Effector CD8-positive, alpha-beta T cell (primary cell): Measurements from ENCODE around the gene MAML3.

ENCODE experiments used
- DNase-seq: peaks from one replicate; lab custom pipeline; 2025; lab: John Stamatoyannopoulos, UW

The MAML3 gene

DNA sequence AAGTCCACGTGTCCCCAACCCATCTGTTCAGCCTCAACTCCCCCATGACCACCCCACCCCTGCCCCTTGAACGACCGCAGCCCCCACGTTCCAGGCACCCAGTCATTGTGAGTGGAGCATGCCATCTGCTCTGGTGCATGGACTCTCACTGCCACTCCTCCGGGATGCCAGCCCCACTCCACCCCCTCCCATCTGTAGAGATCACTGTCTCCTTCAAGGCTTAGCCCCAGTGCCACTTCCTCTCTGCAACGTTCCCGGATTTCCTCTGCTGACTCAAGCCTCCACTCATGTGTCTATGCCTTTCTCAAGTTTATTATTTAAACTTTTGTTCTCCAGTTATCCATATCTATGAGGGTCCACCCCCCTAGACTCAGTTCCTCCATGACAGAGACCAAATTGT, 54.0 kb downstream of the MAML3 start:
- DNase-seq = no peak

DNA sequence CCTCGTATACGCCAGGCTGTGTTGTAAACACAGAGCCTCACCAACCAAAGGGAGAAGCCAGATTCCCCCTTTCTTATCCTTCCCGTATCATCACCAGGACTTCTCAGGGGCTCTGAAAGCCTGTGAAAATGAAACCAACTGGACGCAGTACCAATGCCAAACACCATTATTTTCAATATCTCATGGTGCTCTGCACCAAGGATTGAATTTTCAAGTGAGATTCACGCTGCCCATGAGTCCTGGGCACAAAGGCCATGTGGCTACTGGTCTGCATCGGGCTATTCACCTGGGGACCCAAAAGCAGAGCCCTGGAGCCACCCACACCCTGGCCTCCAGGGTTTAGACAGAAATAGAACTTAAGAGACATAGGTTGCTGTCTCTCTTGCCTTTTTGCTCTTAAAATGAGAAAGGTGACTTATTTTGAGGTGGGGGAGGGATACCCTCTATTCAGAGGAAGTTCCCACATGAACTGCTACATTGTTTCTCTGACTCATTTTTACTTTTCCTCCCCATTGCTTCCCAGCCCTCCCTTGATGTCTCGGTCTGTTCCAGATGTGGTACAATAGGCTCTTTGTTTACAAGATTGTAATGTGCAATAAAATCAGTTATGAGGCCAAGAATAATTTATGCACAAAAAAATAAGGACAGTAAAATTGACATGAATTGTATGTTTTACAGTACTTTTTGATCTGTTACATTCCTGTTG, 55.4 kb downstream of the MAML3 start:
- DNase-seq = no peak

DNA sequence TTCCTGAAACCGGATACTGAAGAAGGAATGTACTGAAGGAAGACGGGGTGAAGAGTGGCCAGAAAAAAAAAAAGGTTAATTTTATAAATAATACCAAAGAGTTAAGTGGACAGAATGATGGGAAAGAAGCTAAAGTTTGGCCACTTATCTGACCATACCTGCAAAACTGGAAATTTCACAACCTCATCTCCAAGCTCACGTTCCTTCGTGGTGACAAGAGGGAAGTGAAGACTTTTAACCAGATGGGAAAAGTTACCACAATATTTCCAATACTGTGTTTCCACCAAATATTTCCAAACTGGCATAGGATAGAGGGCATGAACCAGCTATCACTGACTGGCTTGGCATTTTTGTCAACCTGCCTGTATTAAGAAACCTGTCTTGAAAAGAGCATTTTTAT, 56.4 kb downstream of the MAML3 start:
- DNase-seq = no peak

DNA sequence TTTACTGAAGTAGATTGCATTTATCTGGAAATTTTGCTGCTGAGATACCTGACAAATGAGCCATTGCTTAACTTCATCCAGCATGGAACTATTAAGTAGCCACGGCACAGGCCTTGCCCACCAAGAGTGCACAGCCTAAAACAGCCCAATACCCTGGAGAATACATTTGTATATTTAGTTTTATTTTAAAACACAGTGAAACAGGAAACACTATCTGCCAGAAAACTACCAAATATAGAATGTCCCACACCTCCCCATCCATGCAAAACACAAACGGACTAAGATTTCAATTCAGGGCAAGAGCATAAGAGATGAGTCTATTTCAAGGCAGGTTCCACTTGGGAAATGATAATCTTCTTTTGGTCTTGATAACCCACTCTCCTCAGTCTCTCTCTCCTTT, 57.1 kb downstream of the MAML3 start:
- DNase-seq = no peak

DNA sequence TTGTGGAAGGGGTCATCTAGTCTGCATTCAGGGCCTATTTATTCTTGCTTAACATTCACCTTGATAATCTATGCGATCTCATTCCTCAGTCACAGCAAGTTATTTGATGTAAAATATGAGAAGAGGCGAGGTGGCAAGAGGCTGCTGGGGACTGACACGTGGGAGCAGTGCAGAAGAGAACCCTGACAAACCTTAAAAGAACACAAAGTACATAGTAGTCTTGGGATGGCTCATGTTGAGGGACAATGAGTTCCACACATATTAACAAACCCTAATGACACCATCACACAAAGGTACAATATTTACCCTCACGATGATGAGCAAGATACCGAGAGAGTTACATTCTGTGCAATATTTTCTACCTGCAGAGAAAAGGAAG, 57.5 kb downstream of the MAML3 start:
- DNase-seq = no peak

DNA sequence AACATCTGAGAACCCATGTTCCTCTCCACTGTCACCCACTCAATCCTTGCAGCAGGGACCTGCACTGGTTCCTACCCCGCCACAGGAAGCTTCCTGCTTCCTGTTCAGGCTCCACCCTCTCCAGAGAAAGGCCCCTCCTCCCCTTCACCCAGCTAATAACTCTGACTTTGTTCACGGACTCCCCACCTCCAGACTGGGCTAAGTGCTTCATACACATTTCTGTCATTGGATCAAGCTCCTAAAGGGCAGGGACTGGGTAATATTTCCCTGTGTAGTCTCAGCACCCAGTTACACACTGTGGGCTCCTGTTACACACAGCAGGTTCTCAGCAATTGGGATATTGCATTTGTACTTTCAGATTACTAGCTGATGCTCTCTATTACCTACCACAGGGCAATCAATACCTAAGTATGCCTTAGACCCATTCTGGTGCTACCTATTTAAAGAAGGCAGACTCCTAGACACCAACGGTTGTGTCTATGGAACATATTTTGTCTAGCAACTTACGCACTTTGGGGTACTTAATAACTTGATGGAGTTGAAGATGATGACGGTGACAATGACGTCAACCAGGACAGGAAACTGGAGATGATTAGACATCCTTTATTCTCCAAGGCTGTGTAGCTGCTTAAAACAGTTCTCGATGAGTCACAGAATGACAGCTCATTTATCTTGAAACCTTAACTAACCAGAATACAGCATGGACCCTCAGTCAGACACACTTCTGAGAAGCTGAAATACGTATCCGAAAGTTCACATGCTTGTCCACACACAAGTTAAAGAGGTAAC, 58.1 kb downstream of the MAML3 start:
- DNase-seq = peak; percentile 20

DNA sequence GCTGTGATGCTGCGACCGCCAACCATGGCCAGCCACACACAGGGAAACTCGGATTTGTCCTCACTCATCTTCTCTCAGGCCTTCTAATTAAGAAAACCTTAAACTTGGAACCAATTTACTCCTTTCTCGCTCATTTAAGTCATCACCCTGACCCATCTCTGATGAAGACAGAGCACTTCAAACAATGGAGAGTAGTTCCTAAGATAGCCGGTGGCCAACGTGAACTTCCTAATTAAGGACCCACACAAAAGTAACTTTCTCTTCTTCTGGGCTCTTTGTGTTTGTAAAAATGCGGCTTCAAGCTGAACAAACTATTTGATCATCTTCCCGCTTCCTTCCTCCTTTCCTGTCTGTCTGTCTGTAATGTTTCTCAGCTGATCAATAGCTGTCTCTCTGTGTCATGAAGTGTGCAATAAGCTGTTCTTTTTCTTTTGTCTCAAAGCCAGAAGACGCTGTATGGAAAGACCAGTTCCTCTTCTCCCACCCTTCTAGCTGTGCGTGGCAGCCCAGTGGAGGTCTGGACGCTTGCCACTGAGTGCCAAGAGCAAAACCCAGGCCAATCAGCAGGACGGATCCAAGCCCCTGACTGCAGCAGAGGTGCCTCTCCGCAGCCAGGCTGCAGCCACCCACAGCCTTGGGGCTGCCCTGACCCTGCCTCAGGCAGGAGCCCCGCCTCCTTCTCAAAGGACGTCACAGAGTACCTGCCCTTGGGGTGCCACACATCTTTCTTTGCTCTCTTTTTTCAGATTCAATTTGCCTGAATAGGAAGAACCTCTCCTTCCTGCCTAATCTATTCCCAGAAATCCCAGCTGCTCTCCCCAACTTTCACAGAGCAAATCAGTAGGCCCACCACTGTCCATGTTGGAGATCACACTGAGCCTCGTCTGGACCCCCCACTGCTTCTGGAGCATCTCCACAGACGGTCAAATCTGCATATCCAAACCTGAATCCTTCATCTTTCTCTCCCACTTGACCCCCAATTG, 59.3 kb downstream of the MAML3 start:
- DNase-seq = peak; percentile 43

DNA sequence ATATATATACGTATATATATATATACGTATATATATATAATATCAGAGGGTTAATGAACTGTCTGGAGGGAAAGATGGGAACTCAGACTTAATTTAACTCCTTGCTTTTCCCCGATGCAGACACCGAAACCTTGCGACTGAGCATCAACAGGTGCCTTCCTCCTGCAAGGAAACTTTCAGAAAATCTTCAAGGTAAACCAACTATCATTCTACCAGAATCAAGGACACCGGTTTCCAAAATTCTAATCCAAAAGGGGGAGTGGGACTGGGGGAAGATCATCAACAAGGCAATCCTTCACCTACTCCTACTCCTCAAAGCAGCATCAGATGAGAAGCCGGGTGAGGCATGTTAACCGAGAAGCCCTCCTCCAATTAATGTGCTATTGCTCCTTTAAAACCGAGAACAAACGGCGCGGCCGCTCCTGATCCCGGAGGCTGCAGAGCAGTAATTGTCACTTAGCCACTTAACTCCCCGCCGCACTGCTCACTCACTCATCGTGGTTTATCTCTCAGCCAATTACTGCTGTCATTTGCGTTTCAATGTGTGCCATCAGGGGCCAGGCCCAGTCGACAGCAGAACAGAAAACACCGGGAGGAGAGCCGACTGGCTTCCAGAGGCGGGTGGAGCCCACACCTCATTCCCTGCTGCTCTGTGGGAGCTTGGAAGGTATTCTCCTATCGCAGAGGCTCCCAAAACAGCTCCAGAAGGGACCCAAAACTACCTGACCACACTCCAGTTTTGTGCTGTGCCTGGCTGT, 61.7 kb downstream of the MAML3 start:
- DNase-seq = no peak

DNA sequence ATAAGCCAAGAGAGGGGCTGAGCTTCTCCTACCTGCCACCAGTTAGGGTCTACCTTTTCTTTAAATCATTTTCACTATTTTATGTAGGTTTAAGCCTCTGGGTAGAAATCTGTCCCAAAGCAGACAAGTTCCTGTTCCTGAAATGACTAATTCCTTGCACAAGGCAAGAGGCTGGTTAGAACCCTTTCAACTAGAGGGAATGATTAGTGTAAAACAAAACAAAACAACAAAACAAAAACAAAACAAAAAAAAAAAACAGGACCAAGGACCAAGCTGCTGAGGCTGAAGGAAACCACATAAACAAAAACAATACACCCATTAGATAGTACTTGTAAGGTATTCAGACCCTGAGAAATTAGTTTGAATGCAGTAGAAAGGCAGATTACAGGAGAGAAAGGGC, 62.7 kb downstream of the MAML3 start:
- no peak for DNase-seq

DNA sequence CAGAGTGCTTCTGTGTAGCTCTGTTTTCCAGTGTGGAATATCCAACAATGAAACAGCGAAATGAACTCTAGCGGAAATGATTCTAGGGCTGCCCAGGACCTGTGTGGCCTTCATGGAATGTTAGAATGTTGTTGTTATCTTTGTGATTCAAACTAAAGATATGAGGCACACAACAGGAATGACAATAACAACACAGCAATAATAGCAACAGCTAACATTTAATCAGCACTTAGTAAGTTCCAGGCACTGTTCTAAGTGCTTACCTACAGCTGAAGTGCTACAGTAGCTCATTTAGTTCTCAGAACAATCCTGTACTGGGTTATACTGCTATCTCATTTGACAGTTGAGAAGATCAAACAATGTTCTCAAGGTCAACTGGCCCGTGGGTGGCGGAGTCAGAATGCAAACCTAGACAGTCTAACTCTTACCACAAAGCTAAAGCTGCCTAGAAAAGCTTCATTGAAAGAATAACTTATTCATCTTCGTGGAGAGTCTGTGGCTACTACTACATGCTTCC, 63.7 kb downstream of the MAML3 start:
- DNase-seq = no peak

DNA sequence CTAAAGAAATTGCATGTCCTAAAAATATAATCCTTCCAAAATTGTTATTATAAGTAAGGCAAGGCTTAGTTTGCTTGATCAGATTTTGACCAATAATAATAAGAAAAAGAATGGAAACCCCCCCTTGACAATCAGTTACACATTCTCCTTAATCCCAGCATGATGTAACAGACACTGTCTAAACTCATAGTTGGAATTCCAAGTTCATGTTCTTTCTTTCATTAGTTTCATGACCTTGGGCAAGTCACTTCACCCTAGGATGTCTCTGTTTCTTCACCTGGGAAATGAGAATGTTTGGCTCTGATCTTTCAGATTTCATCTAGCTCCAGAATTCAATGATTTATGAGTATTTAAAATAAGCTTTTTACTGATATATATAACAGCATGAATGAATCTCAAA, 64.8 kb downstream of the MAML3 start:
- DNase-seq = no peak

DNA sequence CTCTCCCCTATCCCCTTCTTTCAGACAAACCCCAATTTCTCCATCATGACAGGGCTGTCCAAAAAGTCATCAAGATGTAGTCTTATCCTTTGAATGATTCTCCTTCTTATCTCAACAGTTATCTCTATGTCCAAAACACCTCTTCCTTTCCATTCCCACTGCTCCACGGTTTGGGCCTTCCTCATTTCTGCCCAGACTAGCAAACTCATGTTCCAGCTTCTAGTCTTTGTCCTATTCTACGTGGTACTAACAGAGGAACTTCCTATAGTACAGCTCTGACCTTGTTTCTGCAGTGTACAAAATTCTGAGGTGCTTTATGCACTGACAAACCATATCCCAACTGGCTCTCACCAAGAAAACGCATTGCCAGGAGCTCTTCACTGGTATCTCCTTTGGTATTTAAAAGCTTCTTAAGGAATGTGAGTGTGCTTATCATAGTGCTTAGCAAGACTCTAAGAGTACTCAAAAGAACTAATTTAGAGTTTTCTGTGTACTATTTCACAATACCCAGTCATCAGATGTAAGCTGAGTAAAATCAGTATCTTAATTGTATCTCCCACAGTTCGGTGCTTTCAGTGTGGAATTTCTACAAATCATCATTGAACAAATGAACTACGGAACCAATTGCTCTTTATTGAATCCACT, 65.5 kb downstream of the MAML3 start:
- DNase-seq = no peak

DNA sequence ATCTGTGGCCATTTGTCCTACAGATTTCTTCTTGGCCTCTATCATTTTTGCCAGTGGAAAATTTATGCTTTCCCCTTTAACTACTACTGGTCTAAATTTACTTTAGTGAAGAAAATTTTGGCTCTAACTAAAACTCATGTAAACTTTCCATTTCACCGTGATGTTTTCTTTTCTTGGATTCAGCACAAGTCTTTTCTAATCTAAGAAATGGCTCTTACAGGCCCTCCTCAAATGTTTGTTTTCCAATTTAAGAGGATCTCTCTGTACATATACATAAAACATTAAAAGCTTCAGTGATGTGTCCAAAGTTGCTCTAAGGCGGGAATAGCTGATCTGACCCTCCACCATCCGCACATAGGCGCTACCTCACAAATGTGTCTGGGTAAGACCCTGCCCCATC, 68.1 kb downstream of the MAML3 start:
- no peak for DNase-seq

DNA sequence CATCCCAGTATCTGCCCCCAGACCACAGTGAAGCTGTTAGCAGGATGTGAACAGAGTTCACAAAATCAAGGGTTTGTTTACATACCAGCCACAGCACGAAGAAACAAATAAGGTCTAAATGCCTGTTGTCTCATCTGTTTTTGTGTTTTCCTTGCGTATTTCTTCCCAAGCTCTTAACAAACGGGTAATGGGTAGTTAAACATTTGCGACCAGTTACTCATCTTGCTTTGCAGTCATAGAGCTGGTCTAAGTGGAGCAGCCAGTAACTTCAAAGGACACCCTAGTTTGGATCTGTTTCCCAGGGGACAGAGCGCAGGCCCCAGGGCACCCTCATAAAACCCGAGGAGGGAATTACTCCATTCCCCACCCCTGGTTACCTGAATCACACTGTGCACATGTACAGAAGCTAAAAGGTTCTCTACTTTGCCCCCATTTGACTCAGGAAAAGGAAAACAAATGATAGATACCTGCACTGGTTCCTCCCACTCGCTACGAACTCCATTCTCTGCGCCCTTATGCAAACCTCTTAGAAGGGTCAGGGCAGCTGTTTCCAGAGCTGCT, 68.8 kb downstream of the MAML3 start:
- DNase-seq = no peak

DNA sequence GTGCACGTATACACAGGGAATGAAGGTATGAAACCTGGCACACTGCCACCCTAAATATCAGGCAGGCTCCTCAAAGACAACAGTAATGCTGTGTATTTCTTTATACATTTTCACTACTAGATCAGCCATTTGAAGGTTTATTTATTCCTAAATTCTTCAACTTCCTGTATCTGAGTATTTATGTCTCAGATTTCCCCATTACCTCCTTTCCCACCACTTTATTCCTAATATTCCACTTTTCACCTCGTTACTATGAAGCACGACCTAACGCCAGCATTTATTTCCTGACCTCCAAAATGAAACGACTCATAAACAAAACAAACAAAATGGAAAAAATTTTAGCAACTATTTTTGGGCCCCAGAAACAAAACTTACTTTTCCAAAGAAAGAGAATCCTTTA, 69.6 kb downstream of the MAML3 start:
- no peak for DNase-seq

DNA sequence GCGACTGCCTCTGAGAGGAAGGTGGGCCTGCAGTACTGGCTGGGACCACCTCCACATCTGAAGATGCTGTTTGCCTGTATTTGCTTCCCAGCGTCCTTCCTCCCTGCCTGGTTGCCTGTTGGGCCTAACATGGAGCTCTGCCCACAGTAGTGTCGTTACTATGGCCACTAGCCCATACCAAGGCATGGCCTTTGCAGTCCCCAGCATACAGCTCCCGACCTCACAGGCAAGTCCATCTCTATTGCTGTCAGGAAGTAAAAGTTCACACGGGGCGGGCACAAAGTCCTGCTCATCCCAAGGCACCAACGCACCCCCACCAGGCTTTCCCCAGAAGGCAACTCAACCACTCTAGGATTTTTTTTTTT, 71.6 kb downstream of the MAML3 start:
- no peak for DNase-seq

DNA sequence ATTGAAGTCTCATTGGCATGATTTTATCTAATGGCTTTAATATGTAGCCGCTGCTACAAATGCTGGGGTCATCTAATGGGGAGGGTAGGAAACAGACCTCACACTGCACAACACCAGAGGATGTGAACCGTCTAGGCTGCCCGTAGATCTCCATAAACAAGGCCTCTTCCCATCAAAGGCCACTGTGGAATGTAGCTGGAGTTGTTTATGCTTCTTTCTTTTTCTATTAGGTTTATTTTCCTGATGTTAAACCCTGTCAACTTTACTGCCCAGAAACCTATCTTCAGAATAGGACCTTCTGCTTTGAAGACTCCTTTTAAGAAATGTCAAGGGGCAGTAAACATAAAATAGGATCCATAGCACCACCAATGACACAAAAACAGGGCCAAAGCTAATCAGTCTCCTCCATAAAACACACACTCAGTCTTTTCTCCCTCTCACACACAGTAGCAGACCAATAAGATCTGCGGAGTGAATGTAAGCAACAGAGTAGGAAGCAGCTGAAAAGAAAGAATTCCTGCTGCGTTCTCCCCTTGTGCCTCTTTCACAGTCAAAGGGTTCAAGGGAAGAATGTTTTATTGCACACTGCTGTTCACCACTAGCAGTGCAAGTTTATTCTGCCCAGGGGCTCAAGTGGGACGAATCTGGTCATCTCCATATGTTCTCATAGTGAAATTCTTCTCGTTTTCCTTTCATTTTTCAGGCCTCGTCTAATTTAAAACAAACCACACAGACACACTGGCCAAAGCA, 72.2 kb downstream of the MAML3 start:
- no peak for DNase-seq

DNA sequence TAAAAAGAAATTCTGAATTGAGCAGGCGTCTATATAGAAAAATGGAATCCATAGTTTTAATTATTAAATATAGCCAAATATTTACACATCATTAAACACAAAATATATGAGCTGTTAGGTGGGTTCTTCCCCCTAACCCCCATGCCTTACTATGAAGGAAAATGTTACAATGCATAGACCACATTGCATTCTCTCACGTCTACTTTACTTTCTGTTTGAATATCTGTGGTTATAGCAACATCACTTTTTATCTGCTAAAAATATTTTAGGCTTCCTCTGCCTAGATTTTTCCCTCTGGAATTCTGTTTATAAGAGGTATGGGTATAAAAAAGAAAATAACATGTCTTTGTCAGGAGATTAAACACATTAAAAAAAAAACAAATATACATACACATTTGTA, 73.1 kb downstream of the MAML3 start:
- no peak for DNase-seq

DNA sequence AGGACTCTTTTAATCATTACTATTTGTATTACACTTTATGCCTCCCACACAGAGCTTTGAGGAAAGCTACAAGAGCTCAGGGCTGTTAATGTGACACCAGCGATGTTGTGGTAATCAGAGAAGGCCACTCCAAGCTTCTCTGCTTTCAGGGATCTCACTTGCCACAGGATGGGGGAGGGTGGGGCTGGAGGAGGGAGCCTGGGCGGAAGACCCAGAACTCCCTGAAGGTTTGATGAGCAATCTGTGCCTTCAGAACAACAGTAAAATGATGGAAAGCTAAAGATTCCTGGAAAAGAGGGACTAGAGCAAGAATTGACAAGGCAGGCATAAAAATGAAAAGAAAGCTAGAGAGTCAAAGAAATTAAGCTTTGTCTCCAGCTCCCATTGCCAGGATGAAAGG, 75.6 kb downstream of the MAML3 start:
- DNase-seq = no peak

DNA sequence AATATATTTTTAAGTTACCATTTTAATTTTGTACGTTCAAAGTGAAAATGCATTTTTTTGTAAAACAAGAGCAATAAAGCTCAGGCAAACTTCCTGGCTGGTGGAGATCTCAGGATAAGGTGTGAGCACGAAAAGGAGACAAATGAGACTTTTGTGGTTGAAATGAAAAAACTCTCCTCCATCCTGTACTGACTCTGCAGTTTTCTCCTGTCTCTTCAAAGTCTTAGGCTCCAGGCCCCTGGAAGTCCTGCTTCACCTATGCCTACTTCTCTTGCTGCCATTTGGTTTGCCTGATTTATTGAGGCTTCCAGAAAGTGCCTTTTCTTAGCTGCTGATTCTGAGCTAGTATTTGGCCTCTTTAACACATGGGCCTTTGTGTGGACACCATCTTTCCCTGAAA, 77.7 kb downstream of the MAML3 start:
- DNase-seq = no peak
